ENCODE results near the gene MAP4.

Gene MAP4

DNA sequence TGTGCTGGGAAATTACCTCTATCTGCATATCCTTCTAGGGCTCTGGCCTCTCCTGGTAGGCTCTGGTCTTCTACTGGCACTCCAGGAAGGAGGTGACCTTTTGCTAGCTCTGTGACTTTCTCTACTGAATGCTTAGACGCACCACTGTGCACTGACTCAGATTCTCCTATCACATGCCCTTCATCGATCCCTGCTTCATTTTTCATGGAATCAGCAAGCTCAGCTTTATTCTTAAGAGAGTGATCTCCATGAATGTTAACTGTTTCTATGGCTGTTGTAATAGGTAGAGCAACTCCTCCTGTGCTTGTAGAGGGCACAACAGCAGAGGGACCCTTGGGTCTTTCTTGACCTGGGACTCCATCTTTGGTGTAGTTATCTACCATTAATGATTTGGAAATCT lies 106.6 kb downstream of the MAP4 start:
- H3K36me3 Mint-ChIP-seq: peaks cover 24% of the 10 kb centered on the region
- no peak overlapping the region for H3K4me3 Mint-ChIP-seq
- CTCF ChIA-PET: no interaction called here
- DNase-seq: no peak
- H3K27ac Mint-ChIP-seq: no peak overlapping the region
- H3K27me3 Mint-ChIP-seq: no peaks in the 10 kb centered on the region
- H3K9me3 Mint-ChIP-seq: no peaks in the 10 kb centered on the region
- peaks cover 3% of the 10 kb centered on the region for H3K4me1 Mint-ChIP-seq

DNA sequence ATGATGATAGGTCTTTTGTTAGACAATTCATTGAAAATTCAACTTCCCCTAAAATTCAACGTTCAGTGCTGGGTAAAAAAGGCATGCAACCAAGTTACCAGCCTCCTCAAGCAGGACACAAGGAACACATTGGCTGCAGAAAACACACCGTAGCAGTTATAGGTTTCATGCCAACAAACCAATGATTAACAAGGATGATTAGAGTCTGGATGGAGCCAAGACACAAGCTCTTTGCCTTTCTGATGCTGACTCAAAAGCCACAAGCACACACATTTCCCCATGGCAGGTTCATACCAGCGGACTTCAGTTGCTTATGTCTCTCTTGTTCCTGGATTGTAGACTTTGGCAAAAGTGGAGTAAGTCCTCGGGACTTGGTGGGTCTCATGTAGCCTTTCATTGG lies 107.5 kb downstream of the MAP4 start:
- DNase-seq: no peak
- Mint-ChIP-seq H3K36me3 (peaks cover 21% of the 10 kb centered on the region), H3K27me3 (no peaks in the 10 kb centered on the region), H3K27ac (no peak overlapping the region), H3K4me3 (no peak overlapping the region), H3K4me1 (peaks cover 3% of the 10 kb centered on the region), H3K9me3 (no peaks in the 10 kb centered on the region)
- CTCF ChIA-PET: no interaction called here

DNA sequence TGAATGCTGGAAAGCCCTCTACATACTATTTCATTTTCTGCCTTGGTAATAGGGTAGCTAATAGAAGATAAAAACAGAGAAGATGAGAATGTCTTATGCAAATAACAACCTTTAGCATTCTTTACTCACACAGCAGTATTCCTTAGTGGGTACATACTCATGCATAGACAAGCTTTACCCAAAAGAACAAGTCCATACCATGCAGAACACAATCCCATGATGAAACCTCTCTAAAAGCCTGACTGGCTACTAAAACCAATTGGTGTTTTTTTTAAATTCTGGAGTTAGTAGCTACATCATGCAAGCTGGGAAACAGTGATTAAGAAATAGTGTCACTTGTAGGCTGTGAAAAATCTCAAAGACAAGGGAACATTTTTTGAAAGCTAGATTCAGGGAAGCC lies 108.4 kb downstream of the MAP4 start:
- DNase-seq: no peak
- Mint-ChIP-seq H3K27ac (no peak overlapping the region), H3K4me1 (peaks cover 3% of the 10 kb centered on the region), H3K36me3 (peaks cover 26% of the 10 kb centered on the region), H3K4me3 (no peak overlapping the region), H3K27me3 (no peaks in the 10 kb centered on the region), H3K9me3 (no peaks in the 10 kb centered on the region)
- CTCF ChIA-PET: interaction anchor here (1.3 kb wide), 1 partner anchor 14 kb away, joined by 3 read pairs; no protein-coding TSS in a partner anchor

DNA sequence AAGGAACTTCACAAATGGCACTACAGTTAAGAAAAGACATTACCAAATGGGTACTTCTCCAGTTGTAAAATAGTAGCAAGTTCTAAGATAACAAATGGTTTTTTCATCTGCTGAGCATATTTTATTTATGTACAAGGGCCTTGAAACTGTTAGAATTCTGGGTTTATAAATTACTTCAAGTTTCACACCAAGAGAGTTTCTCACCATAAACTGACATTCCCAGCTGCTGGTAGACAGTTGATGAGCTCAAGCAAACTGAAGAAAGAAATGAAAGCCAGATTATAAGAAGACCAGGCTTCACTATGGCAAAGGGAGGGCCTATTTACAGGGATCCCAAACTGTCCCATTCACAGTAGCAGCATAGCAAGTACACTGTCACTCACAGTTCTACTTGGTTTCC lies 113.5 kb downstream of the MAP4 start:
- Mint-ChIP-seq H3K27ac (no peak overlapping the region), H3K36me3 (peaks cover 18% of the 10 kb centered on the region), H3K4me3 (no peak overlapping the region), H3K27me3 (no peaks in the 10 kb centered on the region), H3K9me3 (no peaks in the 10 kb centered on the region), H3K4me1 (peaks cover 6% of the 10 kb centered on the region)
- CTCF ChIA-PET: no interaction called here
- DNase-seq: no peak

DNA sequence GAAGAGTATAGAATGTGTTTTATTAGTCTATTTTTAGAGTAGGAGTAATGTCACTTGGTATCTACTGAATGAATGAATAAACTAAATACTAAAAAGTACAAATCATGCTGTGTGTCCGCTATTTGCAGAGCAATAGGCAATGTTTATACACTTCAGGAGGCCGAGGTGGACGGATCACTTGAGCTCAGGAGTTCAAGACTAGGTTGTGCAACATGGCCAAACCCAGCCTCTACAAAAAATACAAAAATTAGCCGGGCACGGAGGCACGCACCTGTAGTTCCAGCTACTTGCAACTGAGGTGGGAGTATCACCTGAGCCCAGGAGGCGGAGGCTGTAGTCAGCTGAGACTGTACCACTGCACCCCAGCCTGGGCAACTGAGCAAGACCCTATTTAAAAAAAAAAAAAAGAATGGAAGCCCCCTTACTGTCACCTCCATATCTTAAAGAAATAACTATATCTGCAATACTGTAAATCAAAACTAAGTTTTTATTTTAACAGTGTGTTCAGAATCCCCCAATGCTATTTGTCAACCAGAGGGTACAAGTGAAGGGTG lies 114.9 kb downstream of the MAP4 start:
- no peak overlapping the region for H3K4me3 Mint-ChIP-seq
- CTCF ChIA-PET: interaction anchor here (1.7 kb wide), 1 partner anchor 35 kb away, joined by 3 read pairs; no protein-coding TSS in a partner anchor
- H3K27ac Mint-ChIP-seq: peak overlapping the region; percentile 42
- DNase-seq: no peak
- H3K27me3 Mint-ChIP-seq: no peaks in the 10 kb centered on the region
- peaks cover 9% of the 10 kb centered on the region for H3K4me1 Mint-ChIP-seq
- H3K9me3 Mint-ChIP-seq: no peaks in the 10 kb centered on the region
- H3K36me3 Mint-ChIP-seq: peaks cover 19% of the 10 kb centered on the region

DNA sequence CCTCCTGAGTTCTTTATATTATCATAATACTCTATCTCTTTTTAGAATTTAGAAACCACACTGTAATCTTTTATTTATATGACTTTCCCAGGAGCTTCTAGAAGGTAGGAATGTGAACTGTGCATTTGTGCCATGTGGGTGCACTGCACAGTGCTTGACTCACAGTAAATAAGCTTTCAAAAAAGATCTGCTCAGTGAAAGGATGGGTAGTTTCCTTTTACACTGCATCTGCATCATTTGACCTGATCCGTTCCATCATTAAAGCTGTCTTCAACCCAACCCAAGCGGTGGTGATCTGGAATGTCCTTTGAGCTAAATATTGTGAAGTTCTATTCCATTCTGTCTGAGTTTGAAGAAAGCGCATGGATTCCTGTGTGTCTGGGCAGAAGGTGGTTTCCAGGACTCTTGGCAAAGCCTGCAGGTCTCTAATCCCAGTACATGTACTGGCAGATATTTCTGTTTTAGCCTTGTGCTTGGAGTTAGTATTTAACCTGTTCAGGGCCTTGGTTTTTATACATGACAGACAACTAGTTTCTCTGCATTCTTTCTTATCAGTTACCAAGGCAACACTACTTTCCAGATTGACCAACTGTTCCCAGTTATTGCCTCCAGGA lies 116.6 kb downstream of the MAP4 start:
- Mint-ChIP-seq H3K9me3 (no peaks in the 10 kb centered on the region), H3K27me3 (no peaks in the 10 kb centered on the region), H3K4me3 (no peak overlapping the region), H3K36me3 (peaks cover 17% of the 10 kb centered on the region), H3K4me1 (peaks cover 9% of the 10 kb centered on the region), H3K27ac (no peak overlapping the region)
- DNase-seq: no peak
- CTCF ChIA-PET: interaction anchor here (0.6 kb wide), 1 partner anchor 1391 kb away, joined by 4 read pairs; no protein-coding TSS in a partner anchor

DNA sequence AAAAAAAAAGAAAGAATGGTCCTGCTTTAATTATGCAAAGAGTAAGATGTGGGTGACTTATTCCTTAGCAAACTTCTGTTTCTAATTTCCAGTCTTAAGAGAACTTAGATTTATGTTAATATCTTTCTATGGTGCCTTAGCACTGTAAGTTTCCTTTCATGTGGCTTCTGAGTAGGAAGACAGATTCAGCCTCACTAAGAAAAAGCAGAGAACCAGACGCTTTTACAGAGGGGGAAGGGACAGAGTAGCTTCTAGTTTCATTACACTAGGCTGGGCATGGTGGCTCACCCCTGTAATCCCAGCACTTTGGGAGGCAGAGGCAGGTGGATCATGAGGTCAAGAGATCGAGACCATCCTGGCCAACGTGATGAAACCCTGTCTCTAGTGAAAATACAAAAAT lies 118.3 kb downstream of the MAP4 start:
- CTCF ChIA-PET: no interaction called here
- Mint-ChIP-seq H3K4me3 (no peak overlapping the region), H3K9me3 (no peaks in the 10 kb centered on the region), H3K4me1 (peaks cover 9% of the 10 kb centered on the region), H3K27ac (no peak overlapping the region), H3K36me3 (peaks cover 12% of the 10 kb centered on the region), H3K27me3 (no peaks in the 10 kb centered on the region)
- DNase-seq: no peak

DNA sequence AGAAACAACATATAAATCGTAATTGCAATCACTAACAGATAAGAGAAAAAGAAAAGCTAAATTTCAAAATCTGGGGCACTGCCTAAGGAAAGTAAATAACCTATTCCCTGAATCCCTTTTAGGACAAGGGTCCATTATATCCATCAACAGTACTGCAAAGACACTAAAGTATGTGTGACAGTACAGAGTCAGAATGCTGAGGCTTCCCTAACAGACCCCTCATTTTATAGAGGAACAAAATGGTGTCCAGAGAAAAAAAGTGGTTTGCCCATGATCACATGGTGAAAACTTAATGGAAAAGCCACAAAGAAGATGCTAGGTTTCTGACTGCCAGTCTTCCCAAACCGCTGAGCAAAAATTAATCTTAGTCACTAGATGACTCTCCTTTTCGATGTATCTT lies 119.5 kb downstream of the MAP4 start:
- H3K27me3 Mint-ChIP-seq: no peaks in the 10 kb centered on the region
- H3K4me3 Mint-ChIP-seq: no peak overlapping the region
- no peak for DNase-seq
- no peaks in the 10 kb centered on the region for H3K9me3 Mint-ChIP-seq
- CTCF ChIA-PET: no interaction called here
- H3K4me1 Mint-ChIP-seq: peaks cover 14% of the 10 kb centered on the region
- no peak overlapping the region for H3K27ac Mint-ChIP-seq
- H3K36me3 Mint-ChIP-seq: peaks cover 10% of the 10 kb centered on the region

DNA sequence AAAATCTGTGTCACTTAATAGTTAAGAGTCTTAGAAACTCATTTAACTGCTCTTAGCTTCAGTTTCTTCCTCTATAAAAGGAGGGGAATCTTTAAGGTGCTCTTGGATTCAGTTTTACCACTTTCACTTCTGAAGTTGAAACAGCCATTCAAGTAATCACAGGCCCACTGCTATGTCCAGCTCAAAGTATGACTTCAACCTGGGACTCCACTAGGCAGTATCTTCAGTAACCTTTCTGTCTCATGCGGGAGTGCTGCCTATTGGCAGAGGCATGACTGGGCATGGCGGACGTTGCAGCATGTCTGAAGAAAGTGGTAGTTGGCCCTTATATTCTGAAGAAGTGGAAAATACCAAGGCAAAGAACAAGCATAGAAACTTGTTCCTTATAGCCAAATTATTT lies 121.0 kb downstream of the MAP4 start:
- H3K9me3 Mint-ChIP-seq: no peaks in the 10 kb centered on the region

DNA sequence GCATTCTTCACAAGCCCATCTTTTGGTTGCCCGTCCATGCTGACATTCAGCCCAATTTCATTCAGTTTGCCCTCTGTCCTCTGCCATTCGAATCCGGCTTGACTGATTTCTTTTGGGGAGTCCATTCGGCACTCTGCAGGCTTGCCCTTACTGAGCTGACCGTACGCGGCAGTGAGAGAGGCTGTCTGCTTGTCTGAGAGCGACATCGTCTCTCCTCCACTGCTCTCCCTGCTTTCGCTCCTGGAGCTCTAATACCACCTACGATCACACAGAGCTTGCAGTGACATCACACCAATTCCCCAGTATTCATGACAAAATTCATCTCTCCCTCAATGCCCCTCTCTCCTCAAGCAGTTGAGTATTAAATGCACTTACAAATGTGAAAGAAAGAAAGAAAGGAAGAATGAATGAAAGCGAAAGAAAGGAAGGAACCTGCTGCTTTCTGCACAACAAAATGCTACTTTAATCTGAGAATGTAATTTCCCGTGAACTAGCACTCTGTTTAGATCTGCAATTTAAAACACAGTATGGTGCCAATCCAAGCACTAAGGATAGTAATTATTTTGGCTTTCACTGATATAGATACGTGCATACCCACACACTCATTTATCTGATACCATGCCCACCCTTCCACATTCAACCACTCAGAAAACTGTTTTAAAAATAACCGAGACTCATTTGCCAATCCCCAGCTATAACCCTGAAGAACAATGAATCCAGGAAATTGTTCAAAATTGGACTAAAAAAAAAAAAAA lies 123.8 kb downstream of the MAP4 start:
- Mint-ChIP-seq H3K4me3 (no peak overlapping the region), H3K27me3 (no peaks in the 10 kb centered on the region), H3K4me1 (peaks cover 7% of the 10 kb centered on the region), H3K27ac (no peak overlapping the region), H3K9me3 (no peaks in the 10 kb centered on the region), H3K36me3 (peaks cover 8% of the 10 kb centered on the region)
- no peak for DNase-seq
- CTCF ChIA-PET: interaction anchor here (1.5 kb wide), 1 partner anchor 15 kb away, joined by 3 read pairs; no protein-coding TSS in a partner anchor

More for the DNA sequence above, 121.0 kb downstream of the MAP4 start:
- no peak overlapping the region for H3K4me3 Mint-ChIP-seq
- DNase-seq: no peak
- CTCF ChIA-PET: no interaction called here
- no peak overlapping the region for H3K27ac Mint-ChIP-seq
- no peaks in the 10 kb centered on the region for H3K27me3 Mint-ChIP-seq
- H3K4me1 Mint-ChIP-seq: peaks cover 14% of the 10 kb centered on the region
- peaks cover 7% of the 10 kb centered on the region for H3K36me3 Mint-ChIP-seq

DNA sequence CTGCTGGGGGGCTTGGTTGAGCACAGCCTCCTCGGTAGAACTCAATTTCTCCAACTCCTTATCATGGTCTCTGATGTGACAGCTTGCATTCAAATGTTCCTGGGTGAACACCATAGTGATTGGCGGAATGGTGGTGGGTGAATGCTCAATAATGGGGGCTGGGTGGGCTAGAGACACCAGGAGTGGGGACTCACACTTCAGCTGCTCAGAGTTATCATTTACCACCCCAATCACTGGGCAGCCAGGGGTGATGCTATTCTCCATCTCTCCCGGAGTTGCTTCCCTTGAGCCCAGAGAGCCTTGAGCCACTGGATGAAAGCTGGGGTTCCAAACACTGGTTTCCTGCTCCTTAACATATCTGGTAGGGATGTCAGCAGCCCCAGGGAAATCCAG lies 124.6 kb downstream of the MAP4 start:
- peaks cover 9% of the 10 kb centered on the region for H3K36me3 Mint-ChIP-seq
- CTCF ChIA-PET: no interaction called here
- H3K4me3 Mint-ChIP-seq: no peak overlapping the region
- no peak overlapping the region for H3K27ac Mint-ChIP-seq
- DNase-seq: no peak
- H3K27me3 Mint-ChIP-seq: no peaks in the 10 kb centered on the region
- H3K9me3 Mint-ChIP-seq: no peaks in the 10 kb centered on the region
- H3K4me1 Mint-ChIP-seq: peaks cover 9% of the 10 kb centered on the region

DNA sequence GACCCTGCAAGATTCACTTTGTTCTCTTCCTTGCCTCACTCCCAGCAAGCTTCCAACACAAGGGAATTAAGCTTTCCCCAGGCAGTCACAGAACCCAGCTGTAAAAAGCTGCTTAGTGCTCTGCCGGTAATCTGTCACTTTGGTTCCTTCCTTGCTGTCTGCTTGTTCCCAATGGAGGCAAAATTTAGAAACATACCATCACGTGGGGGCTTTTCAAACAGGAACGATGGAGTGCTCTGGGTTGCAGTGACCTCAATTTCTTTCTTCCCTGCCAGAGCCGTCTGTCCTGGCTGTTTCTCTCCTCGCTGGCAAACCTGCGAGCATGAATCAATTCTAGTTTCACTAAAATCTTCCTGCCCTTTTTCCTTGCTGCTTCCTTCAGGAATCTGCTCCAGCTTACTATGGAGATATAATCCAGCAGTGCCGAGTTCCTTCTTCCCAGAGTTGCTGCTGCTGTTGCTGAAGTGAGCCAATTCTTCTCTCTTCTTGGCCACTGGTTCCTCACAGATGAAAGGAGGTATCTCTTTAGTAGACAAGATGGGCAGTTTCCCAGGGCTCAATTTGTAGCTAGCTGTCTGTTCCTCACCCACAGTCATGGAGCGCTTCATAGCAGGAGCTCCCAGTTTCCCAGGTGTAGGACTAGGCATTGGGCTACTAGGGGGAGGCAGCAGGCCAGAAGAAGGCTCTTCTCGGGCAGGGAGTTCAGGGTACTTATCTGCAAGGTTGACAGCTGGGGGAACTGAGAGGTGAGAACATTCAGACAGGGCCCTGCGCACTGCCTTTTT lies 125.2 kb downstream of the MAP4 start:
- Mint-ChIP-seq H3K9me3 (no peaks in the 10 kb centered on the region), H3K27ac (no peak overlapping the region), H3K4me3 (no peak overlapping the region), H3K4me1 (peaks cover 10% of the 10 kb centered on the region), H3K27me3 (no peaks in the 10 kb centered on the region), H3K36me3 (peaks cover 9% of the 10 kb centered on the region)
- CTCF ChIA-PET: no interaction called here
- DNase-seq: no peak

DNA sequence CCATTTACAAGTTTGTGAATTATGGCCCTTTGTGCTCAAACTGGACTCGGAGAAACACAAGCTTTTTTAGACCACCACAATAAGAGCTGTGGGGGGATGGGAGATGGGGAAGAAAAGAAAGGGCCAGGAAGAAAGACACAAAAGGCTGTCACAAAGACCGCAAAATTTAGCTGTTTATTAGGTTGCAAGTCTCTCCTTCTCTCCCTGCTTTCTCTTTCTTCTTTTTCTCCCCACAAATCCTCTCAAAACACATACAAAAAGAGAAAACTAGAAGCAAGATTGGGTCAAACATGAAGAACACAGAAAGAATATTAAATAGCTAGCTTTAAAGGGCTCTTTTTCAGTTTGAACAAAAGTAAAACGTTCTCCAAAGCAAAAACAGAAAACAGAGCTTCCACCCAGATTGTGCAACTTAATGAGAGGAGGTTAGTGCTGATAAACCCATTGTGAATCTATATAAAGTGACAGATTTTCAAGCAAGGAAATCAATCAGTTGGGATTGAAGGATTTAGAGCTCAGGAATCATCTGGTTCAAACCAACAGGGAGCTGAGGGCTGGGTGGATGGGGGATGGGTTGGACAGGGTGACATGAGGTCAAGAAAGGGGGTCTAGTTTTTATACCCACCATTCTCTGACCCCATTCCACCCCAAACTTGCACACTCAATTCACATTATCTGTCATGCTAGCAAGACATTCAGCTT lies 125.9 kb downstream of the MAP4 start:
- Mint-ChIP-seq H3K4me1 (peaks cover 14% of the 10 kb centered on the region), H3K4me3 (no peak overlapping the region), H3K27ac (no peak overlapping the region), H3K9me3 (no peaks in the 10 kb centered on the region), H3K36me3 (peaks cover 9% of the 10 kb centered on the region), H3K27me3 (no peaks in the 10 kb centered on the region)
- DNase-seq: no peak
- CTCF ChIA-PET: no interaction called here

Measured in activated naive CD4-positive, alpha-beta T cell treated with anti-CD3 and anti-CD28 coated beads, Interleukin-2, amount 10 ng/mL, durations not matched to agents 7 days and 5 days (primary cell).